GM12864 (cell line): ENCODE data around the gene LITAFD.
"Not testable (repeated sequence)": the region's sequence is repeated elsewhere in the genome, so short reads cannot be mapped to it uniquely, and the experiment has no call there.

Source experiments
- DNase-seq: peaks from one replicate; pipeline ENCODE4 v3.0.0-alpha.2; 2011; ENCODE audit warnings: low read depth
- H3K4me3 ChIP-seq: 2 replicates; pipeline ENCODE4 v1.5.1; 2011; ENCODE audit warnings: mild to moderate bottlenecking, low read depth, low read length, control low read depth
- CTCF ChIP-seq: IDR thresholded peaks from 2 replicates; pipeline ENCODE4 v1.5.1; 2011; ENCODE audit warnings: low read depth, mild to moderate bottlenecking, moderate library complexity, low read length, control low read depth, inconsistent platforms; ENCODE audit errors: missing control alignments

The LITAFD gene

GRCh38 chr16:8908810-8909468 is 26.8 kb downstream of the LITAFD start:
- DNase-seq, result no peak
- H3K4me3 ChIP-seq, result no peak overlapping the region
- no peak for TF ChIP-seq CTCF

- TF ChIP-seq CTCF, result no peak
- DNase-seq, result no peak
- H3K4me3 ChIP-seq, result no peak overlapping the region
These were observed 28.7 kb downstream of the LITAFD start for GRCh38 chr16:8910811-8911210.

DNA sequence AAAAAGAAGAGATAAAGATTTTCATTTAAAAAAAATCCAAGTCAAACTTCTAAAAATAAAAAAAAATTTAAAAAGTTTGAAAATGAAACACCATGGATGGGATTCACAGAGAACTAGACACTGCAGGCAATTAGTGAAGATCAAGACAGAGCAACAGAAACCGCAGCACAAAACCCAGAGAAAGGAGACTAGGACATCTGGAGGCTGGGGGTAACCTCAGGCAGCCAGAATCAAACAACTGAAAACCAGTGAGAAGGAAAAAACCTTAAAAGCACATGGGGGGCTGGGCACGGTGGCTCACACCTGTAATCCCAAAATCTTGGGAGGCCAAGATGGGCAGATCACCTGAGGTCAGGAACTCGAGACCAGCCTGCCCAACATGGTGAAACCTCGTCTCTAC is 30.6 kb downstream of the LITAFD start:
- no peak for DNase-seq
- H3K4me3 ChIP-seq, result no peak overlapping the region
- no peak for TF ChIP-seq CTCF

- no peak for TF ChIP-seq CTCF
- H3K4me3 ChIP-seq, result no peak overlapping the region
- DNase-seq, result no peak
These were observed 31.9 kb downstream of the LITAFD start for GRCh38 chr16:8914098-8914497.

DNA sequence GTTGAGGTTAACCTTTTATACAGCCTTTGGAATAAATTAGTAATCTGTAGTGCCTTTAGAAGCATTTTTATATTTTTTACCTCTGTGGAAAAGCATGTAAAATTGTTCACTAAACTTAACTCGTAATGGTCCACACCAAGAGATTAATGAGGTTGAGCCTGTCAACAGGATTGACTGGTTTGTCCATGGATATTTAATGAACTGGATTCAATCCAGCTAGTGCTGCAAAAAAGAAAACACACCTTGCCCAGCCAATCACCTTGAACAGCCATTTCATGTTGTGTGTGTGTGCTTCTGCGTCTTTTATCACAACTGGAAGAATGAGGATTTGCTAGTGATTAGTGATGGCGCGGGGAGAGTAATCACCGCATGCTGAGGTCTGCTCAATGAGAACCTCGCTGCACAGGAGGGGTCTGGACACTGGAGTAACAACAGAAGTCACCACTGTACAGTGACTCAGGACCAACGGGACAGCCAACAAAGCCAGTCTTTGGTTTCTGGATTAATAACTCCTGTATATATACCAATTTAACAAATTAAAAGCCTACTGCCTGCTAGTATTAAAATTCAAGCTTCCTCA is 33.7 kb downstream of the LITAFD start:
- no peak overlapping the region for H3K4me3 ChIP-seq
- TF ChIP-seq CTCF, result no peak

DNA sequence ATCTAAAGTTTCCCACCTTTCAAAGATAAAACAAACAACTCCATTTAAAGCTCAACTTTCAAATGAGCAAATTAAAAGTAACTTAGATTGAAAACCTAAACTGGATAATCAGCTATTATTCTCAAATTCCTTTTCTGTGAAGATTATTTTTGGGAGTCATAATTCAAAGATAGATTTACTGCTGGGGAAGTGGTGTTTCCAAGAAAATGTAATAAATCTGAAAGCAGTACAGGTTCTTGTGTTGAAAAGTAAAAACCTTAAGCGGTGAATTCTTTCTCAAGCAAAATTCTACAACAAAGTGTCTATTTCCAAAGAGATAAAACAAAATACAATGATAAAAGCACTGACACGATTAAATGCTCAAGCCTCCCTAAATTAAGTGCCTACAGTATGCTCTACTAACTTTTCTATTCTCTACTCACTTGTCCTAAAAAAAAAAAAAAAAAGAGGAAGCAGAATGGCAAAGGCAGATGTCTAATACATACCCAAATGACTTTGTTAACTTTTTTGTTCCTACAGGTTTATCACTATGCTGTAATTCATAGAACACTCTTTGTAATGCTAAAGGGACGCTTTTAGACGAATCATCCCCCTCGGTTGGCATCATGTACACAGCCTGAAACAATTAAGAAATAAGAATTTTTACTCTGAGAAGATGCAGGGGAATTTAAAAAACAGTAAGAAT is 34.5 kb downstream of the LITAFD start:
- H3K4me3 ChIP-seq, result no peak overlapping the region
- DNase-seq, result no peak
- TF ChIP-seq CTCF, result no peak

More for the DNA sequence above, 33.7 kb downstream of the LITAFD start:
- no peak for DNase-seq

DNA sequence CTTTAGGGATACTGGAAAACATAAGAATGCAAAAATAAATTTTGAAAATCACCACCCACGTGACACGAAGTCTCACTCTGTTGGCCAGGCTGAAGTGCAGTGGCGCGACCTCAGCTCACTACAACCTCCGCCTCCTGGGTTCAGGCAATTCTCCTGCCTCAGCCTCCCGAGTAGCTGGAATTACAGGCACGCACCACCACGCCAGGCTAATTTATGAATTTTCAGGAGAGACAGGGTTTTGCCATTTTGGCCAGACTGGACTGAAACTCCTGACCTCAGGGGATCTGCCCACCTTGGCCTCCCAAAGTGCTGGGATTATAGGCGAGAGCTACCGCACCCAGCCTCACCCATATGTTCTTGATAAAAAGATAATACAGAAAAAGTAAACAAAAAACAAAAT is 35.2 kb downstream of the LITAFD start:
- DNase-seq, H3K4me3 ChIP-seq: not testable (repeated sequence)
